Kidney tubule cell (primary cell): ENCODE measurements around the gene OR56A3.
"Not testable (repeated sequence)": the region's sequence is repeated elsewhere in the genome, so short reads cannot be mapped to it uniquely, and the experiment has no call there.

ENCODE experiments used
- DNase-seq: peaks from one replicate; pipeline ENCODE4 v3.0.0-alpha.2; 2018; ENCODE audit warnings: low spot score

Gene OR56A3

GRCh38 chr11:5941951-5942350, at the start of gene OR56A3:
TSS of gene OR56A3 (plus strand) at chr11:5942251. CDS start at chr11:5947347, 5,096 bp downstream.
- no peak for DNase-seq

- DNase-seq: no peak
These were observed 49.1 kb upstream of the OR56A3 start, which contains the start of gene OR52E5 for GRCh38 chr11:5892908-5893307. TSS of gene OR52E5 (plus strand) at chr11:5893208. CDS start at chr11:5900777, 7,569 bp downstream.

GRCh38 chr11:5899534-5899933, 42.5 kb upstream of the OR56A3 start:
- no peak for DNase-seq

- DNase-seq: no peak
These were observed 31.5 kb upstream of the OR56A3 start for GRCh38 chr11:5910540-5910939.

GRCh38 chr11:5922749-5923426, 19.2 kb upstream of the OR56A3 start:
- DNase-seq: peak; percentile 90

GRCh38 chr11:5923427-5923776, 18.6 kb upstream of the OR56A3 start:
- DNase-seq: no peak

GRCh38 chr11:5923794-5924193, 18.3 kb upstream of the OR56A3 start:
- DNase-seq: peak; percentile 30

GRCh38 chr11:5928271-5928670, 13.8 kb upstream of the OR56A3 start:
- DNase-seq: no peak

- DNase-seq: no peak
These were observed 13.2 kb upstream of the OR56A3 start for GRCh38 chr11:5928811-5929210.

- no peak for DNase-seq
These were observed 12.3 kb upstream of the OR56A3 start for GRCh38 chr11:5929571-5930368.

GRCh38 chr11:5930614-5931013, 11.4 kb upstream of the OR56A3 start:
- DNase-seq: no peak

GRCh38 chr11:5931061-5931460, 11.0 kb upstream of the OR56A3 start:
- DNase-seq: no peak

GRCh38 chr11:5932671-5933070, 9.4 kb upstream of the OR56A3 start:
- DNase-seq: no peak

- no peak for DNase-seq
These were observed 8.9 kb upstream of the OR56A3 start for GRCh38 chr11:5933116-5933515.

- DNase-seq: no peak
These were observed 4.0 kb upstream of the OR56A3 start for GRCh38 chr11:5937868-5938602.

- DNase-seq: no peak
These were observed 3.5 kb upstream of the OR56A3 start for GRCh38 chr11:5938603-5938965.

GRCh38 chr11:5940748-5941147, 1.3 kb upstream of the OR56A3 start:
- no peak for DNase-seq

- no peak for DNase-seq
These were observed 13.5 kb downstream of the OR56A3 start for GRCh38 chr11:5955586-5955985.

- not testable (repeated sequence) for DNase-seq
These were observed 18.8 kb downstream of the OR56A3 start for GRCh38 chr11:5960704-5961320.

- DNase-seq: no peak
These were observed 24.9 kb downstream of the OR56A3 start for GRCh38 chr11:5966958-5967357.

- DNase-seq: peak; percentile 15
These were observed 25.7 kb downstream of the OR56A3 start for GRCh38 chr11:5967708-5968107.

- DNase-seq: no peak
These were observed 26.3 kb downstream of the OR56A3 start, which contains the start of gene OR56A5 for GRCh38 chr11:5968394-5968793. TSS of gene OR56A5 (minus strand) at chr11:5968494. CDS start at chr11:5968494, 0 bp downstream.
